Sigmoid colon (tissue), 3 donors: ENCODE measurements around the gene ZNF610.
"Not testable (repeated sequence)": the region's sequence is repeated elsewhere in the genome, so short reads cannot be mapped to it uniquely, and the experiment has no call there.

ENCODE experiments used
- CTCF ChIP-seq, 4 experiments: fragments of 450-650 bp in 3 of 4; fragments of 200-600 bp in 1 of 4; IDR thresholded peaks; one replicate each; pipeline ENCODE4 v1.5.1; 2016 to 2019; ENCODE audit warnings: antibody characterized with exemption in 4 of 4, mild to moderate bottlenecking in 3 of 4, moderate library complexity in 2 of 4
- POLR2A ChIP-seq, 2 donors: fragments of 450-650 bp; IDR thresholded peaks; one replicate each; pipeline ENCODE4 v1.6.1; 2016; ENCODE audit warnings: antibody characterized with exemption in 2 of 2, mild to moderate bottlenecking in 2 of 2, moderate library complexity in 2 of 2

GRCh38 chr19:52292946-52293345, 43.1 kb upstream of the ZNF610 start:
- not testable (repeated sequence) for TF ChIP-seq POLR2A, CTCF (IDR thresholded peaks at IDR 0.05)
